Left colon (tissue), 2 donors: ENCODE measurements around the gene BCAR3. TPM values are rescaled to one million over a fixed set of nuclear protein-coding genes. Genes with fewer than 3 reads are reported as not detected.

Experiments used
- ATAC-seq: fragments of 200-7000 bp; cut with Tn5 transposase; one replicate; pipeline ENCODE4 v1.9.1; 2020; ENCODE audit warnings: mild to moderate bottlenecking, moderate library complexity
- DNase-seq, 2 donors: peaks; one replicate each; pipeline ENCODE4 v3.0.0-alpha.2; 2020
- intact Hi-C, 2 donors: fragments of 100-400 bp; cut with DNase I in 1 of 2; cut with micrococcal nuclease in 1 of 2; formaldehyde crosslinking; loops; one replicate each; pipeline versions ENCODE4 v1.11.2 to v1.14.0; 2022; cut with DNase I, micrococcal nuclease
- total RNA-seq, 2 donors: library from RNA; stranded (reverse); fragmentation: NEBNext Ultra II Directional; extraction: Animal tissue kit (Norgen Biotek cat#: 25700); gene quantifications; one replicate each; pipeline ENCODE4 v1.2.1, GENCODE V29; 2021
- donor health status: DM: no; HTN: no; CAD: no.
- donor health status: DM: yes; HTN: yes; CAD: no.

Gene BCAR3
- total RNA-seq, 2 donors from 2014 or later, result 64.0 to 79.0 TPM

DNA sequence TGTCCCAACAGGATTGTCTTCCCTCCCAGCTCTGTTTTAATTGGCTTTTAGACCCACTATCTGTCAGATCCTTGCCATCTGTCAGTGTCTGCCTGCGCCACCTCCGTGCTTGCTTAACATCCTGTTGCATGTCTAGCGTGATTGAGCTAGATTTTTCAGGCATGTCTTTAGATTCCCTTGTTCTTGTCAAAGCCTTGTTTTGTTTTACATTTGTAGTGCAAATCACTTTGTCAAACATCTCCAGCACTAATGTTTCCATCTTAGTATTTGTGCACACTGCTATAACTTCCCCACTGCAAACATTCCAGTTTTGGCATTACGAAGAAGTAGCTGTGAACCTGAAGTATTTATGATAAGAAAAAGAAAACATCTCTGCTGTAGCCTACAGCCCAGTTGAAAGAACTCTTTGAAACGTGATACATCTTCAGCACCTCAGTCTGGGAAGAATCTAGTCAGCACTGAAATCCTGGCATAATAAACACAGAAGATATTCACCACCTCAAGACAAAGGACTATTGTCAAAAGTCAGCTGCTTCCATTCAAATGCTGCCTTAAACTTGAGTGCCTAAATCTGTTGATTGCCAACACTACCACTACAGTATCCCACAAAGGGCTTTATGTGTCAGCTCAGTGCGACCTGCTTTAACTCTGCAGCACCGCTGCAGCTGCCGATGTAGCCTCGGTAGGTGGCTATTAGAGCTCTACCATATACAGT lies 128.7 kb downstream of the BCAR3 start:
- DNase-seq, result no peak
- intact Hi-C loops, result no loop called here
- ATAC-seq, result peak; percentile 41

GRCh38 chr1:93549811-93550210 lies 131.8 kb downstream of the BCAR3 start:
- DNase-seq (no peak), ATAC-seq (no peak)
- intact Hi-C loops, result no loop called here

GRCh38 chr1:93549131-93549530 lies 132.5 kb downstream of the BCAR3 start:
- DNase-seq (no peak), ATAC-seq (no peak)
- intact Hi-C loops, result no loop called here

GRCh38 chr1:93546162-93546863 lies 135.3 kb downstream of the BCAR3 start:
- ATAC-seq, result peak; percentile 71
- intact Hi-C loops, result no loop called here
- DNase-seq, result no peak

- no peak for ATAC-seq
- no peak for DNase-seq
- intact Hi-C loops, result no loop called here
These were observed 139.2 kb downstream of the BCAR3 start for GRCh38 chr1:93542398-93542797.

DNA sequence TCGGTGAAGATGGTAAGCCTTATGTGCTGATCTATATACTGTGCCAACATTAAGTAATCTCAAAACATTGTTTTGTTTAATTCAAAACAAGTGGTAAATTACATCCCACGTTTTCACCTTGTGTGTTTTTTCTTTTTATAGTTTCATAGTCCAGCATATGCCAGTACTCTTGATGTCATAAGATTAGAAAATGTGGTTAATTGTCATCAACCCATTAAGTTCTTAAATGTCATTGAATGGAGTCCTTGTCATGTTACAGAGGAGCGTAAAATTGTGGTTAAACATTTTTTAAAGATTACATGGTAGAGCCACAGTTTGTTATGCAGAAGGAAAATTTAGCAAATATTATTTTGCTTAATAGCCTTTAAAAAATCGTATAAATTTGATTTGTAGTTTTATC lies 140.6 kb downstream of the BCAR3 start:
- no peak for ATAC-seq
- DNase-seq, result no peak
- intact Hi-C loops, result no loop called here

- ATAC-seq (no peak), DNase-seq (no peak)
- intact Hi-C loops, result no loop called here
These were observed 143.7 kb downstream of the BCAR3 start for GRCh38 chr1:93537924-93538323.

DNA sequence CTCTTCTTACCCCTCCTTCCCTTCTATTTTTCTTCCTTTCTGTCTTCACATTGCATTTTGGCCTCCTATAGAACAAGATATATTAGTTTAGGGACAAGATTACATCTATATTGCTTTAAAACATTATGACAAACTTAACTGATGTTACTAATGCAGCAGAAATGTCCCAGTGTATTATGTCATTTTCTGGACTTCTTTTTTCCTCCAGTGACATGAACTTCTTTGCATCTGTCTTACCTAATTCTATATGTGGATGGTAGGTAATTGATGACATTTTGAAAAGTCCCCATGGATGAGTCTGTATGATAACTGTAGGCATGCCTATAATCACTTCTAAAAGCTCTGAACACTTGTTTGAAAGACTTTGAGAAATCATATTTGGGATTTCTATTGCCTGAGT lies 144.2 kb downstream of the BCAR3 start:
- intact Hi-C loops, result no loop called here
- ATAC-seq, result no peak
- no peak for DNase-seq

DNA sequence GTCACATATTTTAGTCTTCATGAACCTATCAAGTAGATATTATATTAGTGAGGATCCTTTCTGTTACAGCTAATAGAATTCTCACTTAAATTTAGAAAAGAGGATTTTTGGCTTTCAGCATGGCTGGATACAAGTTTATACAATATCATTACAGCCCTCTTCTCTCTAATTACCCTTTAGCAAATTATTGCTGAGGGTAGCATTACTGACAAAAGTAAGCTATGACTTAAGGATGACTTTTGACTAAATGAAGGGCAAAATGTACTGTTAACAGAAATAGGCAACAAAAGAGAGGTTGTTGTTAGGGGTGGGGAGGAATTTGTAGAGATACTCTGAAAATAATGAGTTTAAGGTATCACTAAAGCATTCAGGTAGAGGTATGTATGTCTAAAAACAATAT lies 148.0 kb downstream of the BCAR3 start:
- no peak for ATAC-seq
- intact Hi-C loops, result no loop called here
- DNase-seq, result no peak

- intact Hi-C loops, result no loop called here
- DNase-seq (no peak), ATAC-seq (no peak)
These were observed 148.8 kb downstream of the BCAR3 start for GRCh38 chr1:93532780-93533378.

DNA sequence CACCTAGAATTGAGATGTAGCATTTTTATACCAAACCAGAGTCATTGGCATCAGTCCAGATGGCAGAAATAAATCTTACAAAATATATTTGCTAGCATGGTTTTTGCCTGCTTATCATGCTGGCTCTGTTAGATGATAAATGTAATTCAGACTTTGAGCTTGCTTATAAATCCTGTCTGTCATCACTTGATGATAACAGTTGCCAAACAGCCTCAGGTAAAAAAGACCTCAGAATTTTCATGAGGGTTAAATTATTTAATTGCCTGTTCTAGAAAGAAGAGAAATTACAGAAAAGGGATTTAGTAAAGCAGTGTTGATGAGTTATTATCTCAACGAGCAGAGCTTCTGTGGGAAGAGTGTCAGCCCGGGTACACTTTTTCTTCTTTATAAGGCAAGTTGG lies 150.4 kb downstream of the BCAR3 start:
- intact Hi-C loops, result no loop called here
- DNase-seq (no peak), ATAC-seq (peak; percentile 89)

GRCh38 chr1:93528412-93528811 lies 153.2 kb downstream of the BCAR3 start:
- ATAC-seq, result no peak
- no peak for DNase-seq
- intact Hi-C loops, result no loop called here

DNA sequence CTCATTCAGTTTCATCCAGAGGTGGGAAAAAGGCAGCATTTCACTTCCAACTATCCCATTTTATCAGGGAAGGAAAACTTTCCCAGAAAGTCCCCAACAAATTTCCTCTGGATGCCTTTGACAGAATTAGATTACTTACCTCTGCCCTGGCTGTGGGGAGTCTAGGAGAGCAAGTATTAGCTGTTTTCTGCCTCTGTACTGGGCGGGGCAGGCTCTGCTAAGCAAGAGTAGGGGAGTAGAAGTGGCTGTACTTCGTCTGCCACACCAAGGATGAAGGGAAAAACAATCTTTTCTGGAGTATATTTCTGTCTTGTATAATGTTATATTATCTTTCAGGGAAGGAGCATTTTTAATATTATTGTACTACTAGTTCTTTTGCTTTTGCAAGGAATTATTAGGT lies 155.2 kb downstream of the BCAR3 start:
- no peak for DNase-seq
- intact Hi-C loops, result no loop called here
- ATAC-seq, result peak; percentile 33

DNA sequence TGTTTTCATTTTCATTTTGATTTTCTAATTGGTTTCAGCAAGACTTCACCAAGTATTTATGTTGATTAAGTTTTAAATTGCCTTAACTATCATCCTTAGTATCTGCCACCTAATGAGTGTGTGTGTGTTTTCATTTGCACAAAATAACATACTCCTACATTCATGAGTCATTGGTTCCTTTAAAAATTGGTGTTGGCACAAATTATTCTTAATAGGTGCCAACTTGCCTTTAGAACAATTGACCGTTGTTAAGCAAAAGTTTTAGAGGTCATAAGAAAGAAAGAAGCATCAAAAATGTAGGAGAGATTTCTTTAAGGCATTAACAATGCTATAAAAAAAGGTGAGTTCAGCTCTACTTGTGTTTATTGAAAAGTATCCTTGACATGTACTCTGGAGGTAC lies 156.2 kb downstream of the BCAR3 start:
- intact Hi-C loops, result no loop called here
- ATAC-seq (no peak), DNase-seq (no peak)

- intact Hi-C loops, result no loop called here
- no peak for ATAC-seq
- DNase-seq, result no peak
These were observed 158.9 kb downstream of the BCAR3 start for GRCh38 chr1:93522721-93523120.

DNA sequence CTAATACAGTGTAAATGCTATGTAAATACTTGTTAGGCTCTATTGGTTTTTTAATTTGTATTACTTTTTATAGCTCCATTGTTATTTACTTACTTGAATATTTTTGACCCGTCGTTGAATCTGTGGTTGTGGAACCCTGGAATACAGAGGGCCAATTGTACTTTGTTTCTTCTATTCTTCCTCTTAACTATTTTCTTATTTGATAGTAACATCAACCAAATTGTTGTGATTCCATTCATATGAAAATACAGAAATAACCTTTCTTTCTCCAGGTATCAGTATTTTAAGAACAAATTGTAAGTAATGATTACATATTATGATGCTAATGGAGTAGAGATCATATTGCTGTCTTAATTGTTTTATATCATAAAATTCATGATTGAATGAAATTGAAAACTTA lies 160.0 kb downstream of the BCAR3 start:
- DNase-seq, result no peak

DNA sequence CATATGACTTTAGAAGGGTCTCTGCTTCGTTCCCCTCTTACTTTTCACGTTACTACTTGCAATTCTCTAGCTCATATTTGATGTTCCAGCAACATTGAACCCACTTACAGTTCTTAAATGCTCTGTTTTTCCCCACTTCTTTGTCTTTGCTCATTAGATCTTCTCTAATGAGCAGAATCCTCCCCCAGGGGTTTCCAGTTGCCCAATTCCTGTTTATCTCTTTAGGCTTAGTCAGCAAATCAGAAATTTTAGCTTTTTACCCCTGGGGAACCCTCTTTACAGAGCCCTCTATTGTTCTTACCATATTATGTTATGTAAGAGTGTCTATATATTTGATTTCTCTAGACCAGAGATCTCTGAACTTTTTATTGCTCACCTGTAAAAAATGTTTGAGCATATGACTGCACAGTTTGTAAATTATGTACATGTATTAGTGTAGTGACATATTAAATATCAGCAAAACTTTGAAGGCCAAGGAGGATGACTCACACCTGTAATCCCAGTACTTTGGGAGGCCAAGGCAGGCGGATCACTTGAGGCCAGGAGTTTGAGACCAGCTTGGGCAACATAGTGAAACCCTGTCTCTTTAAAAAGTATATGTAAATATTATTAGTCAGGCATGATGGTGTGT lies 162.3 kb downstream of the BCAR3 start:
- no peak for DNase-seq
- ATAC-seq, result peak; percentile 83
- intact Hi-C loops, result no loop called here

More for the DNA sequence above, 160.0 kb downstream of the BCAR3 start:
- ATAC-seq, result no peak
- intact Hi-C loops, result no loop called here

DNA sequence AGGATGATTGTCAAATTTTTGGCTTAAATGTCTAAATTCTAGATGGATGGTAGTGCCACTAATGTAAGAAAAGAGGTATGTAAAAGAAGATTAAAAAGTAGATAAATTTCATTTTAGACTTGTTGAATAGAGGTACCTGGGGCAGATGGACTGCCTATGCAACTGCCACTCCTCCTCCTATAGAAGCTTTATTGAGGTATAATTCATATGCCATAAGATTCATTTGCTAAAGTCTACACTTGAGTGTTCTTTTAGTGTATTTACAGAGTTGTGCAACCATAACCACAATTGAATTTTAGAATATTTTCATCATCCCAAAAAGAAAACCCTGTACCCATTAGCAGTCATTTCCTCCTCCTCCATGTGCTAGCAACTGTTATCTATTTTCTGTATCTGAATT lies 163.1 kb downstream of the BCAR3 start:
- intact Hi-C loops, result no loop called here
- no peak for DNase-seq
- peak; percentile 89 for ATAC-seq

- no peak for DNase-seq
- intact Hi-C loops, result no loop called here
- ATAC-seq, result no peak
These were observed 165.5 kb downstream of the BCAR3 start for GRCh38 chr1:93516164-93516563.
